T-cell (primary cell): ENCODE results near the gene MPEG1. TPM values are rescaled to one million over a fixed set of nuclear protein-coding genes. Genes with fewer than 3 reads are reported as not detected.

Experiments used
- ATAC-seq, 4 experiments: fragments of 200-7000 bp in 3 of 4; fragments of 150-1000 bp in 1 of 4; cut with Tn5 transposase; replicated peaks in 1 of 4; 1 replicate in 3 of 4; 2 replicates in 1 of 4; pipeline ENCODE4 v1.10.0; 2021; ENCODE audit warnings: moderate library complexity in 3 of 4, mild to moderate bottlenecking in 2 of 4, moderate number of reproducible peaks in 1 of 4
- CTCF ChIA-PET, 2 donors: fragments of 300-600 bp; sonication (Branson Sonifier 250); formaldehyde crosslinking; loops; one replicate each; lab custom pipeline; 2022; ENCODE audit warnings: antibody characterized with exemption in 2 of 2; lab: Charles Lee
- POLR2A ChIA-PET, 2 donors: fragments of 300-600 bp; sonication (Branson Sonifier 250); formaldehyde crosslinking; loops; one replicate each; lab custom pipeline; 2022; ENCODE audit warnings: antibody characterized with exemption in 2 of 2; lab: Charles Lee
- DNase-seq, 35 experiments: peaks; one replicate each; pipeline versions ENCODE4 v3.0.0 to v3.0.0-alpha.2; 2013 to 2023
- H3K27ac ChIP-seq: one replicate; pipeline ENCODE4 v1.5.1; 2013; ENCODE audit warnings: low read length
- H3K27me3 ChIP-seq, 2 experiments: replicated peaks in 1 of 2; 1 replicate in 1 of 2; 2 replicates in 1 of 2; pipeline versions ENCODE4 v1.6.1 to v1.7.0; 2013; ENCODE audit warnings: low read length in 1 of 2, mixed read lengths in 1 of 2; ENCODE audit not compliant: control insufficient read depth in 2 of 2, insufficient read depth in 2 of 2; ENCODE audit errors: extremely low read depth in 1 of 2
- H3K36me3 ChIP-seq, 2 donors: 1 replicate in 1 of 2; 2 replicates in 1 of 2; pipeline versions ENCODE4 v1.6.1 to v1.7.0; 2013; ENCODE audit warnings: low read length in 1 of 2; ENCODE audit not compliant: control insufficient read depth in 2 of 2, insufficient read depth in 1 of 2; ENCODE audit errors: extremely low read depth in 1 of 2
- H3K4me1 ChIP-seq, 2 experiments: 1 replicate in 1 of 2; 2 replicates in 1 of 2; pipeline versions ENCODE4 v1.6.1 to v1.7.0; 2013; ENCODE audit warnings: low read length in 2 of 2, mixed read lengths in 1 of 2; ENCODE audit not compliant: insufficient read depth in 2 of 2, control insufficient read depth in 1 of 2; ENCODE audit errors: extremely low read depth in 1 of 2
- H3K4me3 ChIP-seq, 2 donors: 1 replicate in 1 of 2; 2 replicates in 1 of 2; pipeline versions ENCODE4 v1.5.1 to v1.7.0; 2013; ENCODE audit warnings: mild to moderate bottlenecking in 2 of 2, low read length in 1 of 2, moderate library complexity in 1 of 2; ENCODE audit not compliant: control insufficient read depth in 1 of 2; ENCODE audit errors: extremely low read depth in 1 of 2
- H3K9me3 ChIP-seq: 2 replicates; pipeline ENCODE4 v1.7.0; 2013
- H3K27ac Mint-ChIP-seq, 2 donors: one replicate each; pipeline ENCODE4 v1.8.0; 2020 to 2021; ENCODE audit warnings: mild to moderate bottlenecking in 2 of 2, mixed read lengths in 2 of 2
- H3K27me3 Mint-ChIP-seq, 2 donors: one replicate each; pipeline ENCODE4 v1.8.0; 2021 to 2022; ENCODE audit warnings: mixed read lengths in 2 of 2
- H3K36me3 Mint-ChIP-seq: one replicate; pipeline ENCODE4 v1.8.0; 2021; ENCODE audit warnings: mixed read lengths
- H3K4me1 Mint-ChIP-seq, 3 donors: one replicate each; pipeline ENCODE4 v1.8.0; 2020 to 2022; ENCODE audit warnings: mixed read lengths in 3 of 3, mild to moderate bottlenecking in 1 of 3
- H3K4me3 Mint-ChIP-seq, 3 donors: one replicate each; pipeline ENCODE4 v1.8.0; 2020 to 2022; ENCODE audit warnings: mild to moderate bottlenecking in 3 of 3, mixed read lengths in 3 of 3, moderate library complexity in 3 of 3
- H3K9me3 Mint-ChIP-seq, 3 donors: one replicate each; pipeline ENCODE4 v1.8.0; 2020 to 2022; ENCODE audit warnings: mixed read lengths in 3 of 3
- WGBS: methylation state at CpG from one replicate; pipeline ENCODE4 v1.1.5; 2013; ENCODE audit warnings: missing lambda C conversion rate; ENCODE audit not compliant: insufficient coverage; 5-methylcytosine and 5-hydroxymethylcytosine counted together
- total RNA-seq, 35 experiments: library from RNA in 6 of 35; stranded (reverse) in 6 of 35; fragments of 120-200 nt in 1 of 35; gene quantifications; one replicate each; pipeline versions ENCODE4 v1.2.1 to v1.2.4 and lab custom pipeline; 2013 to 2026

MPEG1 gene
- total RNA-seq, 5 donors from 2014 or later (not counting 1 experiment from before 2014, with no cell fraction given): 0.93 to 3.0 (median 1.4) TPM

- Mint-ChIP-seq H3K36me3 (peaks cover 5% of the 10 kb centered on the region), H3K27me3 (no peaks in the 10 kb centered on the region), H3K9me3 (no peaks in the 10 kb centered on the region), H3K4me3 (no peak overlapping the region), H3K27ac (no peak overlapping the region), H3K4me1 (peaks cover 23 to 30% (median 27%) of the 10 kb centered on the region in 3 donors)
- DNase-seq (no peak), ATAC-seq (no peak)
- Histone ChIP-seq H3K36me3 (peaks cover 0 to 4% of the 10 kb centered on the region in 2 donors), H3K27me3 (peaks cover 0 to 4% of the 10 kb centered on the region in 2 experiments), H3K4me1 (peaks cover 13 to 24% of the 10 kb centered on the region in 2 experiments), H3K27ac (no peak overlapping the region), H3K9me3 (no peaks in the 10 kb centered on the region), H3K4me3 (no peak overlapping the region)
- WGBS: 100% methylated on average over 2 of the region's 3 CpGs
- ChIA-PET POLR2A (no interaction called here), CTCF (no interaction called here)
These were observed 8.0 kb downstream of the MPEG1 start for GRCh38 chr11:59204746-59205145.

- H3K4me3 ChIP-seq: no peak overlapping the region
- ATAC-seq (no peak), DNase-seq (no peak)
- H3K9me3 ChIP-seq: no peaks in the 10 kb centered on the region
- peaks cover 0 to 4% of the 10 kb centered on the region in 2 experiments for H3K27me3 ChIP-seq
- POLR2A ChIA-PET: no interaction called here
- H3K36me3 ChIP-seq: peaks cover 0 to 4% of the 10 kb centered on the region in 2 donors
- no peaks in the 10 kb centered on the region for H3K9me3 Mint-ChIP-seq
- H3K27ac Mint-ChIP-seq: no peak overlapping the region
- no peak overlapping the region for H3K4me3 Mint-ChIP-seq
- H3K4me1 ChIP-seq: peaks cover 0 to 6% of the 10 kb centered on the region in 2 experiments
- no peak overlapping the region for H3K27ac ChIP-seq
- CTCF ChIA-PET: interaction anchor here in 1 of 2 donors (3.2 kb wide), 1 partner anchor 30 kb away, joined by 10 read pairs; the partner anchor contains the start of gene DTX4
- H3K27me3 Mint-ChIP-seq: no peaks in the 10 kb centered on the region
- 95% methylated on average over 2 of the region's 3 CpGs for WGBS
- peaks cover 5% of the 10 kb centered on the region for H3K36me3 Mint-ChIP-seq
- peaks cover 0 to 15% (median 7%) of the 10 kb centered on the region in 3 donors for H3K4me1 Mint-ChIP-seq
These were observed 11.4 kb downstream of the MPEG1 start for GRCh38 chr11:59201353-59201752.

- Histone ChIP-seq H3K27me3 (peaks cover 0 to 4% of the 10 kb centered on the region in 2 experiments), H3K36me3 (peaks cover 0 to 4% of the 10 kb centered on the region in 2 donors), H3K4me3 (no peak overlapping the region), H3K27ac (no peak overlapping the region), H3K4me1 (no peaks in the 10 kb centered on the region), H3K9me3 (no peaks in the 10 kb centered on the region)
- Mint-ChIP-seq H3K36me3 (peaks cover 7% of the 10 kb centered on the region), H3K27me3 (peaks cover 0 to 2% of the 10 kb centered on the region in 2 donors), H3K9me3 (no peaks in the 10 kb centered on the region), H3K4me1 (peaks cover 0 to 18% (median 9%) of the 10 kb centered on the region in 3 donors), H3K27ac (no peak overlapping the region), H3K4me3 (no peak overlapping the region)
- POLR2A ChIA-PET: no interaction called here
- WGBS: 43% methylated on average over 2 of the region's 4 CpGs
- ATAC-seq: no peak
- no peak for DNase-seq
- CTCF ChIA-PET: no interaction called here
These were observed 12.3 kb downstream of the MPEG1 start for GRCh38 chr11:59200423-59200746.

GRCh38 chr11:59199546-59200422 is 12.9 kb downstream of the MPEG1 start:
- no peaks in the 10 kb centered on the region for H3K9me3 Mint-ChIP-seq
- no peak overlapping the region for H3K4me3 ChIP-seq
- peaks cover 0 to 2% of the 10 kb centered on the region in 2 donors for H3K36me3 ChIP-seq
- no peaks in the 10 kb centered on the region for H3K4me1 ChIP-seq
- peak in 1 of 35 experiments; percentile 28 for DNase-seq
- no peak overlapping the region for H3K27ac ChIP-seq
- H3K36me3 Mint-ChIP-seq: peaks cover 9% of the 10 kb centered on the region
- no peaks in the 10 kb centered on the region for H3K9me3 ChIP-seq
- peaks cover 0 to 3% of the 10 kb centered on the region in 2 donors for H3K27me3 Mint-ChIP-seq
- no peak overlapping the region for H3K4me3 Mint-ChIP-seq
- 83% methylated on average over 7 of the region's 14 CpGs for WGBS
- ATAC-seq: peak in 1 of 4 experiments; percentile 66
- H3K4me1 Mint-ChIP-seq: peaks cover 0 to 18% (median 9%) of the 10 kb centered on the region in 3 donors
- ChIA-PET POLR2A (interaction anchor here in 1 of 2 donors (0.6 kb wide), 1 partner anchor 15 kb away, joined by 3 read pairs; no protein-coding TSS in a partner anchor), CTCF (interaction anchor here in 1 of 2 donors (0.5 kb wide), 1 partner anchor 29 kb away, joined by 3 read pairs; no protein-coding TSS in a partner anchor)
- peaks cover 0 to 4% of the 10 kb centered on the region in 2 experiments for H3K27me3 ChIP-seq
- no peak overlapping the region for H3K27ac Mint-ChIP-seq

GRCh38 chr11:59198726-59199125 is 14.0 kb downstream of the MPEG1 start:
- DNase-seq (no peak), ATAC-seq (no peak)
- Histone ChIP-seq H3K27me3 (no peaks in the 10 kb centered on the region), H3K27ac (no peak overlapping the region), H3K9me3 (no peaks in the 10 kb centered on the region), H3K4me3 (no peak overlapping the region), H3K4me1 (no peaks in the 10 kb centered on the region), H3K36me3 (no peaks in the 10 kb centered on the region)
- H3K4me1 Mint-ChIP-seq: peaks cover 0 to 18% (median 9%) of the 10 kb centered on the region in 3 donors
- WGBS: no CpG with 5 or more reads among the region's 2 CpGs
- H3K36me3 Mint-ChIP-seq: peaks cover 9% of the 10 kb centered on the region
- ChIA-PET CTCF (interaction anchor here in 1 of 2 donors (0.5 to 1.7 kb wide), 2 partner anchors 13 to 28 kb away, joined by 3 to 4 read pairs; no protein-coding TSS in a partner anchor), POLR2A (no interaction called here)
- H3K27ac Mint-ChIP-seq: no peak overlapping the region
- no peak overlapping the region for H3K4me3 Mint-ChIP-seq
- H3K9me3 Mint-ChIP-seq: no peaks in the 10 kb centered on the region
- H3K27me3 Mint-ChIP-seq: peaks cover 0 to 3% of the 10 kb centered on the region in 2 donors

GRCh38 chr11:59197991-59198390 is 14.7 kb downstream of the MPEG1 start:
- Histone ChIP-seq H3K4me1 (no peaks in the 10 kb centered on the region), H3K27ac (no peak overlapping the region), H3K36me3 (no peaks in the 10 kb centered on the region), H3K27me3 (no peaks in the 10 kb centered on the region), H3K9me3 (no peaks in the 10 kb centered on the region), H3K4me3 (no peak overlapping the region)
- H3K27me3 Mint-ChIP-seq: peaks cover 0 to 3% of the 10 kb centered on the region in 2 donors
- H3K4me3 Mint-ChIP-seq: no peak overlapping the region
- no peak for DNase-seq
- CTCF ChIA-PET: interaction anchor here (1.1 to 1.7 kb wide), 2 partner anchors 12 kb away, joined by 3 to 4 read pairs; no protein-coding TSS in a partner anchor
- no peak for ATAC-seq
- no peaks in the 10 kb centered on the region for H3K9me3 Mint-ChIP-seq
- H3K27ac Mint-ChIP-seq: no peak overlapping the region
- WGBS: 66% methylated on average over 9 of the region's 9 CpGs
- POLR2A ChIA-PET: no interaction called here
- peaks cover 0 to 18% (median 9%) of the 10 kb centered on the region in 3 donors for H3K4me1 Mint-ChIP-seq
- peaks cover 11% of the 10 kb centered on the region for H3K36me3 Mint-ChIP-seq
